RKO (cell line): Measurements from ENCODE around the gene UCK2.

Experiments
- DNase-seq: peaks from one replicate; pipeline ENCODE4 v3.0.0-alpha.2; 2016; ENCODE audit warnings: low spot score

Gene UCK2

DNA sequence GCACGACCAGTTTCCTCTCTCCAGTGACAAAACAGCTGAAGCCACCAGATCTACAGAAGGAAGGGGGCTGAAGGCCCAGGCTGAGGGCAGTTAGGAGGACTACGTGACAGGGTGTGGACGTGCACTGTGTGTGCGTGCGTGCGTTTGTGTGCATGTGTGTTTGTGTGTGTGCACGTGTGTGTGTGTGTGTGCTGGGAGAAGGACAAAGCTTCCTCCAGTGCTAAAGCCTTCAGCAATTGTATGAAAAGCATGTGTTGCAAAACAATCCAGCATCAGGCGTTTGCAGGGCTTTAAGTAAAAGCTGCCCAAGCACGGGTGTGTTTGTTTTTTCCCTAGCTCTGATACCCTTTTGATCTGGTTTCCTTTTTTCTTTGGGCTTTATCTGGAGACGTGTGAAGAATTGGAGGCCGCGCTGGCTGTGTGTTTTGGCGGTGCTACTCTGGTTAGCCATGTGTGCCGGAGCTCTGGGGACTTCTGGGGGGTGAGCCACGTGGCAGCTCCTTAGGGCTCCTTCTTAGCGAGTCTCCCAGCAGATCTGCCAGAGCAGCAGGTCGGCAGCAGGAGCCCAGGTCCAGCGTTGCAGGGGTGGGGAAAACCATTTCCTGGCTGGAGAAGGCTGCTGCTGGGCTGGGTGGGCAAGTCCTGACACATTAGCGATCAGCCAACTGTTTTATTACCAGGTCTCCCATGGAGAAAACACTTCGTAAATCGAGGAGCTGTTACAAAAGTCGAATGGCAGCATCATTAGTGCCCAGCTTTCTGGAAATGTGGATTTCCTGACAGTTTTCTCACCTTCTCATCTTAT, 73.4 kb downstream of the UCK2 start:
- no peak for DNase-seq

DNA sequence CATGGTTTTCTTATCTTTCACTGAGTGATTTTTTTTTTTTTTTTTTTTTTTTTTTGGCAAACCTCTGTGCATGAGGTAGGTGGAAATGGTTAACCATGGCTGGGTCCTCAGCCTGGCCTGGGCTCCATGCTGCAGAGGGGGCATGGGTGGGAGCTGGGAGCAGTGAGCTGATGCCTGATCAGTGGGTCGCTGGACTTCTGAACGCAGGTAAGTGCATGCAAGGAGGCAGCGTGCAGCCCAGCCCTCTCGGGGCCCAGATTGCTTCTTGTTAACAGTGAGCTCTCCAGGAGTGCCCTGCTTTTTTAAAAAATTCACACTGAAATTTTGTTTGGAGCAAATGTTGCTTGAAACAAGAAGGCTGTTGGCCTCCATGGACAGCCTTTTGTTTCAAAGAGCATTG, 75.2 kb downstream of the UCK2 start:
- no peak for DNase-seq

GRCh38 chr1:165903672-165904071, 76.3 kb downstream of the UCK2 start:
- no peak for DNase-seq

- no peak for DNase-seq
Observed at GRCh38 chr1:165904948-165905347, 77.5 kb downstream of the UCK2 start.

DNA sequence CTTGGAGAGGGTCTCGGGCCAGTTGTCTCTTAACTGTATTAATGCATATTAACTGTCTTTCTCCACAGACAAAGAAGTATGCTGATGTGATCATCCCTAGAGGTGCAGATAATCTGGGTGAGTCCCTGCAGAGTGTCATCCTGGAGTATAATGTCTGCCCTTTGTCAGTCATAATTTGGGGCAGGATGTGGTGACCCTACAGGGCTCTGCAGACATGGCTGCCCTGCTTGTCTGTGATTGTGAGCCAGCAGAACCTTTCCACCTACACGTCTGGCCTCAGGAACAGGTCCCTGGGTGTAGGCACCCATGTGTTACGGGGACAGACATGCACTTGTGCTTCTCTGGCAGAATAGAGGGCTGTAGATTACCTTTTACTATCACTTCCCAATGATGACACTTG, 78.4 kb downstream of the UCK2 start:
- no peak for DNase-seq

DNA sequence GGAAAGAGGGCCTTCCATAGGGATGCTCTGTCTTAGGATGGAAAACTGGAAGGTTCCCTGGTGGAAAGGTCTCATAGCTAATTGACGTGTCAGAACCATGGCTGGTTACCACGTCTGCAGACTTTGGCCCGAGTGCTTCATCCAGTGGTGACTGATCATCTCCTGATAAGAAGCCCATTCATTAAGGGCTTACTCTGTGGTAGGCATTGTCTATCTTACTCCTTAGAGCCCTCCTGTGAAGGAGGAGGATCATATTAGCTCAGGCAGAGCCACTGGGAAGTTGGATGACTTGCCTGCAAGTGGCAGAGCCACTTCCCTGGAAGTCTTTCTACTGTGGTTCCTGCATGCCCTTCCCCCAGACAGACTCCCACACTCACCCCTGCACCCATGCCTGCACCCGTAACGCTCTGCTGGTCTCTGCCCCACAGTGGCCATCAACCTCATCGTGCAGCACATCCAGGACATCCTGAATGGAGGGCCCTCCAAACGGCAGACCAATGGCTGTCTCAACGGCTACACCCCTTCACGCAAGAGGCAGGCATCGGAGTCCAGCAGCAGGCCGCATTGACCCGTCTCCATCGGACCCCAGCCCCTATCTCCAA, 79.9 kb downstream of the UCK2 start:
- DNase-seq = no peak

GRCh38 chr1:165910764-165911421, 83.5 kb downstream of the UCK2 start:
- no peak for DNase-seq

DNA sequence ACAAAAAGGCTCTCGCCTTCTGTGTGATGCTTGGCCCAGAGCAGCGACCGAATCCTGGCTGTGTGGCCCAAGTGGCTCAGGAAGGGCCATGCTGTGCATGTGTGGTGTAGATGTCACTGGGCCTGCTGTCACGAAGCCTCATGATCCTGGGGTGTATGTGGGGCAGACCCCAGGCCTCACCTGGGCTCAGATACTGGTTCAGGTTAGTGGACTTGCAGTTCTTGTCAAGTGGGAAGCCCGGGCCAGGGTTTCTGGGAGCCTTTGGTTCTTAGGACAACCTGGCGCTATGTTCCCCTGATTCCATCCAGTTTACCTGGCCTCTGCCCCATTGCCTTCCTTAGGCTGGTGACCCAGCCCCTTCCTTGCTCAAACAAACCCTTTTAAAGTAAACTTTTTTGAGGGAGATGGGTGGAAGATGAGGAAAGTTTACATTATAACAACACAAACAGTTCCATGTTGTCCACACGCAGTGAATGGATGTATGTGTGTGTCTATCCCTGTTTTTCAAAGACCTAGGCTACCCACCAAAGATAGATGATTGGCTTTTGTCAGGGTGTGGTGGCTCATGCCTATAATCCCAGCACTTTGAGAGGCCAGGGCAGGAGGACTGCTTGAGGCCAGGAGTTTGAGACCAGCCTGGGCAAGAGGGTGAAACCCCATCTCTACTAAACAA, 84.3 kb downstream of the UCK2 start:
- DNase-seq = no peak

GRCh38 chr1:165912638-165913037, 85.2 kb downstream of the UCK2 start:
- no peak for DNase-seq

- DNase-seq = peak; percentile 81
Observed at GRCh38 chr1:165914136-165914798, 86.9 kb downstream of the UCK2 start.

DNA sequence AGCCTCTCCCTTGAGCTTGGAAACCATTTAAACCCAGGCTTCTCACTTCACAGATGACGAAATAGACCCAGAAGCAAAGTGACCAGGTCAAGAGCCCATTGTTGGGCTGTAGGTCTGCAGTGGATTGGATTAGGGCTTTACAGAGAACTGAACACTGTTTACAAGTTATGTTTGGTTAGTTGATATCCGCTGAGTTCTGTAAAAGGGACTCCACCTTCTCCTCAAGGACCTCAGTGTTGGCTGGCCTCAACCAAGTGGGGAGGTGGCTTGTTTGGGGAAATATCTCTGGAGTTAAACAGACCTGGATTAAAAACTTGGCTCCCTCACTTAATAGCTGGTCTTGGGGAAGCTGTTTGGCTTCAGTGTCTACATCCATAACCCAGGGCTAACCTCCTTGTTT, 88.1 kb downstream of the UCK2 start:
- DNase-seq = no peak

- no peak for DNase-seq
Observed at GRCh38 chr1:165915932-165916348, 88.5 kb downstream of the UCK2 start.

DNA sequence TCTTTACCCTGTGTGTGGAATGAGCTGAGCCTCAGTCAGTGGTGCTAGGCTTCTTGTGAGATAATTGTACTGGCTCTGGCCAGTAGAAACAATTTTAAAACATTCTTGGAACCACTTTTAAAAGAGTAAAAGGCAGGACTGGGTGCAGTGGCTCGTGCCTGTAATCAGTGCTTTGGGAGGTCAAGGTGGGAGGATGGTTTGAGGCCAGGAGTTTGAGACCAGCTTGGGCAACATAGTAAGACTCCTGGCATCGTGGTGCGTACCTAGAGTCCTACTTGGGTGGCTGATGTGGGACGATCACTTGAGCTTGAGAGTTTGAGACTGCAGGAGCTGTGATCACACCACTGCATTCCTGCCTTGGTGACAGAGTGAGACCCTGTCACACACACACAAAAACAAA, 89.8 kb downstream of the UCK2 start:
- DNase-seq = no peak

GRCh38 chr1:165924117-165924516, 96.7 kb downstream of the UCK2 start:
- no peak for DNase-seq

DNA sequence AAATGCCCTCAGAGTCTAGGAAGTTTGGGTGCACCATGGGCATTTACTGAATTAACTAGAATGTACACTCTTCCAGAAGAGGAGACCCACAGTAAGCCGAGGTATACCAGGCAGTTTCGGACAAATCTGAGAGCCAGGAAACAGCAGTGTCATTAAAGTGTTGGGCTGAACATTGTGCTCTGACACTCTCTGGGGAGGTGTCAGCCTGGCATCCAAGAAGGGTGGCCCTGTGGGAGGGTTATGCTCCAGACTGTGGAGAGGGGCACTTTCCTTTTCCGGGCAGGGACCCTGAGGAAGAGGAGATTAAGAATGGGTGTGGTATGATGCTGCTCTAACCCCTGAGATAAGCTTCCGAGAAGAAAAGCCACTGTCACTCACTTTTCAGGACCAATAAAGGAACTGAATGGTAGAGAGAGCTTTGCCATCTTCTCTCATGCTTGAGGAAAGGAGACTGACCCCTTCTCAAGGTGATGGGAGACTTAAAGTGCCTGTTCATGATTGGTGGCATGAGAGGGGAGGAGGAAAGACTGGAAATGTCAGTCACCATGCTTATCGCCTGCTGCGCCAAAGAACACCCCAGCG, 98.2 kb downstream of the UCK2 start:
- no peak for DNase-seq

DNA sequence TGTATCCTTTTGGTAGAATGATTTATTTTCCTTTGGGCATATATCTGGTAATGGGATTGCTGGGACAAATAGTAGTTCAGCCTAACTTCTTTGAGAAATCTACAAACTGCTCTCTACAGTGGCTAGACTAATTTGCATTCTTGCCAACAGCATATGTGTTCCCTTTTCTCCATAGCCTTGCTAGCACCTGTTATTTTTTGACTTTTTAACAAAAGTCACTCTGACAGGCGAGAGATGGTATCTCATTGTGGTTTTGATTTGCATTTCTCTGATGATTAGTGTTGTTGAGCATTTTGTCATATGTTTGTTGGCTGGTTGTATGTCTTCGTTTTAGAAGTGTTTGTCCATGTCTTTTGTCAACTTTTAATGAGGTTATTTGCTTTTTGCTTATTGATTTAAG, 99.8 kb downstream of the UCK2 start:
- no peak for DNase-seq

GRCh38 chr1:165928075-165928731, 100.8 kb downstream of the UCK2 start:
- DNase-seq = peak; percentile 78

DNA sequence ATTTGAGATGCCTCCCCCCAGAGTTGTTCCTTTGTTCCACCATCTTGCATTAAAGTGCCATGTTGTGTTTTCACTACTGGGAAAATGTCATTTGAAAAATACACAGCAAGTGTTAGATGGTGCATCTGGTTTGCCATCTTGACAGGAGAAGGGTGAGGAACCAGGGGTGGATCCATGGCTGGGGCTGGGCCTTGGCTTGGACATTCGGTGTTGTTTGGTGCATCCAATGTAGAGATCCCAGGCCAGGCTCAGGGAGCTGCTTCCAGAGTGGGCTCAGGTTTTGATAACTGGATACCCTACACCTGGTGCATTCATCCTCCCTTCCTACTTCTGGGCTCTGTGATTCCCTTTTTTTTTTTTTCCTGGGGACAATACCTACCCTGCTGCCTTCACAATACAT, 103.5 kb downstream of the UCK2 start:
- no peak for DNase-seq

GRCh38 chr1:165933446-165934170, 106.2 kb downstream of the UCK2 start:
- no peak for DNase-seq

- no peak for DNase-seq
Observed at GRCh38 chr1:165936542-165936941, 109.1 kb downstream of the UCK2 start.

- no peak for DNase-seq
Observed at GRCh38 chr1:165937829-165938228, 110.4 kb downstream of the UCK2 start.
